Stomach (tissue), 4 donors: ENCODE data around the gene ABCB4.

Experiments
- EP300 ChIP-seq: sonication (generic); formaldehyde crosslinking; IDR thresholded peaks from one replicate; pipeline ENCODE4 v1.6.1; 2017; ENCODE audit warnings: antibody characterized with exemption
- TF ChIP-seq, protein P1 (sequence below), 7 experiments: fragments of 450-650 bp in 4 of 7; fragments of 200-600 bp in 3 of 7; sonication (generic) in 3 of 7; IDR thresholded peaks; one replicate each; pipeline ENCODE4 v1.5.1; 2016 to 2019; ENCODE audit warnings: antibody characterized with exemption in 7 of 7, control low read depth in 2 of 7, mild to moderate bottlenecking in 1 of 7

DNA sequence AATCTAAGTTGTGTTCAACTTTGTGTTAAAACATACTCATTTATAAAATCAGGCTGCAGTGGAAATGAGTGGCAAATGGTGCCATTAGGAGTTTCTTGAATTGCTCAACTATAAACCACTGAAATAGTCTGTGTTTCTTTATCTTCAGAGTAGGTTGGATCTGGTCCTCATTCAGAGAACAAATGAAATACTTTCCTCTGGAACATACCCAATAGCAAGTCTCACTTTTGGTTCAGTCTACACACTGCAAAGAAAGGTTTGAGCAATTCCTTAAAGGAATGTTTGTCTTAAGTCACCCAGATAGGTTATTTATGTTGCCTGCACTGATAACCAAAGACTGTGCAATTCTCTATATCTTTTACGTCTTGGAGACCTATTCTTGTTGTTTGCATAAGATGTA, 62.5 kb downstream of the ABCB4 start:
- TF ChIP-seq, protein P1, sequence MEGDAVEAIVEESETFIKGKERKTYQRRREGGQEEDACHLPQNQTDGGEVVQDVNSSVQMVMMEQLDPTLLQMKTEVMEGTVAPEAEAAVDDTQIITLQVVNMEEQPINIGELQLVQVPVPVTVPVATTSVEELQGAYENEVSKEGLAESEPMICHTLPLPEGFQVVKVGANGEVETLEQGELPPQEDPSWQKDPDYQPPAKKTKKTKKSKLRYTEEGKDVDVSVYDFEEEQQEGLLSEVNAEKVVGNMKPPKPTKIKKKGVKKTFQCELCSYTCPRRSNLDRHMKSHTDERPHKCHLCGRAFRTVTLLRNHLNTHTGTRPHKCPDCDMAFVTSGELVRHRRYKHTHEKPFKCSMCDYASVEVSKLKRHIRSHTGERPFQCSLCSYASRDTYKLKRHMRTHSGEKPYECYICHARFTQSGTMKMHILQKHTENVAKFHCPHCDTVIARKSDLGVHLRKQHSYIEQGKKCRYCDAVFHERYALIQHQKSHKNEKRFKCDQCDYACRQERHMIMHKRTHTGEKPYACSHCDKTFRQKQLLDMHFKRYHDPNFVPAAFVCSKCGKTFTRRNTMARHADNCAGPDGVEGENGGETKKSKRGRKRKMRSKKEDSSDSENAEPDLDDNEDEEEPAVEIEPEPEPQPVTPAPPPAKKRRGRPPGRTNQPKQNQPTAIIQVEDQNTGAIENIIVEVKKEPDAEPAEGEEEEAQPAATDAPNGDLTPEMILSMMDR (IDR thresholded peaks at IDR 0.05): no peak
- TF ChIP-seq EP300: no peak
